ENCODE data around the gene SEMA4D. TPM values are rescaled to one million over a fixed set of nuclear protein-coding genes. Genes with fewer than 3 reads are reported as not detected.

The SEMA4D gene
- total RNA-seq, 1 donor = 0.72 TPM

DNA sequence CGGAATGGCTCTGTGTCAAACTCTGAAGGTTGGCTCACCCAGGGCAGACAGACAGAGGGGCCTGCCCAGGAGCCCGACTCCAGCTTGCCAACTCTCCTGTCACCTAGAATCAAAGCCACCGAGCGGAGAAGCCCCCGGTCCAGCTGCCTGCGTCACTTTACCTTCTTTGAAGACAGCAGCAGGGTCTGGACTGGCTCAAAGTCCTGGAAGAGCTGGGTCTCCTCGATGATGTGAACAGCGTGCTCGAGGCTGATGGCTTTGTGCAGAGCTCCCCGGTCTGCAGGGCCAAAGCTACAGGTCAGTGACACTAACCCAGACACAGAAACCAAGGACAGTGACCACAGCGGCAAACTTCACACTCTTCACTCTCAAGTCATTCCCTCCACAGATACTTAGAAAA lies 111.7 kb downstream of the SEMA4D start:
- Histone ChIP-seq H3K4me3 (ENCODE audit: insufficient read depth, low read length) (no peak overlapping the region), H3K4me2 (ENCODE audit: insufficient read depth, low read length) (no peak overlapping the region), H3K9me3 (ENCODE audit: low read depth, low read length) (no peaks in the 10 kb centered on the region), H3K27ac (ENCODE audit: low read depth, low read length) (no peak overlapping the region), H3K27me3 (ENCODE audit: insufficient read depth, low read length) (no peaks in the 10 kb centered on the region), H2AFZ (ENCODE audit: low read length) (no peak overlapping the region), H3K79me2 (ENCODE audit: insufficient read depth, low read length) (no peaks in the 10 kb centered on the region), H3K36me3 (ENCODE audit: insufficient read depth, low read length) (no peaks in the 10 kb centered on the region), H4K20me1 (ENCODE audit: insufficient read depth, low read length) (no peaks in the 10 kb centered on the region), H3K4me1 (ENCODE audit: insufficient read depth, low read length) (no peaks in the 10 kb centered on the region)
- DNase-seq (ENCODE audit: insufficient read length, low spot score, missing footprints) = no peak
- TF ChIP-seq, protein P1, sequence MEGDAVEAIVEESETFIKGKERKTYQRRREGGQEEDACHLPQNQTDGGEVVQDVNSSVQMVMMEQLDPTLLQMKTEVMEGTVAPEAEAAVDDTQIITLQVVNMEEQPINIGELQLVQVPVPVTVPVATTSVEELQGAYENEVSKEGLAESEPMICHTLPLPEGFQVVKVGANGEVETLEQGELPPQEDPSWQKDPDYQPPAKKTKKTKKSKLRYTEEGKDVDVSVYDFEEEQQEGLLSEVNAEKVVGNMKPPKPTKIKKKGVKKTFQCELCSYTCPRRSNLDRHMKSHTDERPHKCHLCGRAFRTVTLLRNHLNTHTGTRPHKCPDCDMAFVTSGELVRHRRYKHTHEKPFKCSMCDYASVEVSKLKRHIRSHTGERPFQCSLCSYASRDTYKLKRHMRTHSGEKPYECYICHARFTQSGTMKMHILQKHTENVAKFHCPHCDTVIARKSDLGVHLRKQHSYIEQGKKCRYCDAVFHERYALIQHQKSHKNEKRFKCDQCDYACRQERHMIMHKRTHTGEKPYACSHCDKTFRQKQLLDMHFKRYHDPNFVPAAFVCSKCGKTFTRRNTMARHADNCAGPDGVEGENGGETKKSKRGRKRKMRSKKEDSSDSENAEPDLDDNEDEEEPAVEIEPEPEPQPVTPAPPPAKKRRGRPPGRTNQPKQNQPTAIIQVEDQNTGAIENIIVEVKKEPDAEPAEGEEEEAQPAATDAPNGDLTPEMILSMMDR (IDR thresholded peaks at IDR 0.05; ENCODE audit: extremely low read depth, low read depth, low read length) = no peak

DNA sequence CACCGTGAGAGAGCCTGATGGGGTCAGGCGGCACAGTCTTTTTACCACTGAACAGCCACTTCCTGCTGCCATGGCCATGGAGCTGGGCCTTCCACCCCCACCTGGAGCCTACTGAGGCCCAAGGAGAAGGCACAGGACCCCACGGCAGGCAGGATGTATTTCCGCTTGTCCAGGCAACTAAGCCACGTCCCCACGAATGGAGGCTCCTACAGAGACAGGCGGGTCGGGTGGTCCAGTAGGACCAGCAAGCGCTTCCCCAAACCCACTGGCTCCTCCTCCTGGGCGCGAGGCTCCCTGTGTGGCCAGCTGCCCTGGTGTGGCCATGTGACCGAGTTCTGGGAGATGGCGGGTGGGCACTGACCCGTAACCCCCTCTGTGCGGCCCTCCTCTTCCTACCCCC lies 113.1 kb downstream of the SEMA4D start:
- no peaks in the 10 kb centered on the region for H4K20me1 ChIP-seq (ENCODE audit: insufficient read depth, low read length)

DNA sequence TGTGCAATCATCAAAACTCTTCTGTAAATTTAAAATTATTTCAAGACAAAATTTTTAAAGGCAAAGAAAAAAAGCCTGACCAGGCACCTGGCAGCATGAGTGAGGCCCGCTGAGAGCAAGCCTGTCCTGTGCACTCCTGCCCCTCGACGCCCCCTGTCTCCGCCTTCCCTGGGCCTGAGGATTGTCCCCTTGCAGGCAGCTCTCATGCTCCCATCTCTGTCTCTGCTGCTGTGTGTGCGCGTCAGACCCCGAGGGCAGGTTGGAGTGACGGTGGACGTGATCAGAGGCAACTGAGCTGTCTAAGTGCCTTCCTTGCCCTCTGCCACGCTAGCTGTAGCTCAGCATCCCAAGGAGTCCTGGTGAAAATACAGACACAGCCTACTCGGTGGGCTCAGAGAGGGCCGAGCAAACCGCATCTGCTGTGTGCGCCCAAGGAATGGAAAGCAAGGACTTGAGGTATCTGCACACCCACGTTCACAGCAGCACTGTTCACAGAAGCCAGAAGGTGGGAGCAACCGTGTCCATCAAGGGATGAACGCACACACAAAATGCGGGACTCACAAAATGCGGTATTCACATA lies 114.1 kb downstream of the SEMA4D start:
- H3K27ac ChIP-seq (ENCODE audit: low read depth, low read length) = no peak overlapping the region
- H3K36me3 ChIP-seq (ENCODE audit: insufficient read depth, low read length) = no peaks in the 10 kb centered on the region
- H2AFZ ChIP-seq (ENCODE audit: low read length) = no peak overlapping the region
- no peaks in the 10 kb centered on the region for H3K27me3 ChIP-seq (ENCODE audit: insufficient read depth, low read length)
- DNase-seq (ENCODE audit: insufficient read length, low spot score, missing footprints) = peak; percentile 61
- H4K20me1 ChIP-seq (ENCODE audit: insufficient read depth, low read length) = no peaks in the 10 kb centered on the region
- no peaks in the 10 kb centered on the region for H3K79me2 ChIP-seq (ENCODE audit: insufficient read depth, low read length)
- no peak overlapping the region for H3K4me2 ChIP-seq (ENCODE audit: insufficient read depth, low read length)
- H3K4me1 ChIP-seq (ENCODE audit: insufficient read depth, low read length) = no peaks in the 10 kb centered on the region
- no peaks in the 10 kb centered on the region for H3K9me3 ChIP-seq (ENCODE audit: low read depth, low read length)
- no peak overlapping the region for H3K4me3 ChIP-seq (ENCODE audit: insufficient read depth, low read length)
- TF ChIP-seq, protein P1 (IDR thresholded peaks at IDR 0.05; ENCODE audit: extremely low read depth, low read depth, low read length) = no peak

More for the DNA sequence above, 113.1 kb downstream of the SEMA4D start:
- H3K4me2 ChIP-seq (ENCODE audit: insufficient read depth, low read length) = no peak overlapping the region
- TF ChIP-seq, protein P1 (IDR thresholded peaks at IDR 0.05; ENCODE audit: extremely low read depth, low read depth, low read length) = no peak
- no peak overlapping the region for H2AFZ ChIP-seq (ENCODE audit: low read length)
- no peak overlapping the region for H3K4me3 ChIP-seq (ENCODE audit: insufficient read depth, low read length)
- H3K79me2 ChIP-seq (ENCODE audit: insufficient read depth, low read length) = no peaks in the 10 kb centered on the region
- no peaks in the 10 kb centered on the region for H3K4me1 ChIP-seq (ENCODE audit: insufficient read depth, low read length)
- no peaks in the 10 kb centered on the region for H3K27me3 ChIP-seq (ENCODE audit: insufficient read depth, low read length)
- H3K36me3 ChIP-seq (ENCODE audit: insufficient read depth, low read length) = no peaks in the 10 kb centered on the region
- peak; percentile 44 for DNase-seq (ENCODE audit: insufficient read length, low spot score, missing footprints)
- no peak overlapping the region for H3K27ac ChIP-seq (ENCODE audit: low read depth, low read length)
- H3K9me3 ChIP-seq (ENCODE audit: low read depth, low read length) = no peaks in the 10 kb centered on the region

DNA sequence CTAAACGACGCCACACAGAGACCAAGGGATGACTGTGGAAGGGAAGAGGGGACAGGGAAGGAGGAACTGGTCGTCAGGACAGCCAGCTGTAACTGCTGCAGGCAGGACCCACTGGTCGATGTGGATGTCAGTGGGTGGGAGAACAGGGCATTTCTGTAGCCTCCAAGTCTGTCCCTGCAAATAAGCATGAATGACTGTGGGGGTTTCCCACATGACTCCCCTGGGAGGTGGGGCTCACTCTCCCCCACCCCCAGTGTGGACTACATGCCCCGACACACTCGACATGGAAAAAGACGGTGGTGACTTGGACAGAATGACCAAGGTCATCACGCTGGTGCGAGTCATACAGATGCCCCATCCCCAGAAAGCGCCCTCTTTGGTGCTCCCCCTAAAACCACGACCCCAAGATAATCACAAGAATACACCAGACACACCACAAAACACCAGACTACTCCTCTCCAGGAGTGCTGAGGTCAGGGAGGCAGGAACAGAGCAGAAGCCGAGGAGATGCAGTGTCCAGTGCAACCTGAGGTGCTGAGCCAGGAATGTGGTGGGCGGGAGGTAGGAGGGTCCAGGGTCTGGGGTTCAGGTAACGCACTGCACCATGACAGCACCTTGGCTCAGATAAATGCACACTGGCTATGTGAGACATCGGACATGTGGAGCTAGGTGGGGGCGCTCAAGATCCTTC lies 114.7 kb downstream of the SEMA4D start:
- Histone ChIP-seq H2AFZ (ENCODE audit: low read length) (no peak overlapping the region), H4K20me1 (ENCODE audit: insufficient read depth, low read length) (no peaks in the 10 kb centered on the region), H3K79me2 (ENCODE audit: insufficient read depth, low read length) (no peaks in the 10 kb centered on the region), H3K36me3 (ENCODE audit: insufficient read depth, low read length) (no peaks in the 10 kb centered on the region), H3K27me3 (ENCODE audit: insufficient read depth, low read length) (no peaks in the 10 kb centered on the region), H3K4me2 (ENCODE audit: insufficient read depth, low read length) (no peak overlapping the region), H3K4me1 (ENCODE audit: insufficient read depth, low read length) (no peaks in the 10 kb centered on the region), H3K27ac (ENCODE audit: low read depth, low read length) (no peak overlapping the region), H3K4me3 (ENCODE audit: insufficient read depth, low read length) (no peak overlapping the region), H3K9me3 (ENCODE audit: low read depth, low read length) (no peaks in the 10 kb centered on the region)
- DNase-seq (ENCODE audit: insufficient read length, low spot score, missing footprints) = peak; percentile 84
- TF ChIP-seq, protein P1 (IDR thresholded peaks at IDR 0.05; ENCODE audit: extremely low read depth, low read depth, low read length) = no peak

All from osteoblast (primary cell).